HL-60 (cell line): Measurements from ENCODE around the gene RALY.

Experiments
- DNase-seq, 2 experiments: peaks; one replicate each; pipeline ENCODE4 v3.0.0-alpha.2; 2010 to 2020; ENCODE audit warnings: low read depth in 1 of 2, low spot score in 1 of 2
- H3K27ac ChIP-seq: fragments of 250-450 bp; sonication (Bioruptor Pico); replicated peaks from 2 replicates; pipeline ENCODE4 v1.5.1; 2020; ENCODE audit warnings: mild to moderate bottlenecking, moderate library complexity
- H3K27me3 ChIP-seq: fragments of 250-450 bp; sonication (Bioruptor Pico); 2 replicates; pipeline ENCODE4 v1.5.1; 2021; ENCODE audit warnings: mild to moderate bottlenecking, moderate library complexity; ENCODE audit not compliant: insufficient read depth, poor library complexity, severe bottlenecking
- H3K4me3 ChIP-seq: replicated peaks from 2 replicates; pipeline ENCODE4 v1.5.1; 2011; ENCODE audit warnings: mild to moderate bottlenecking, control low read depth, low read length; ENCODE audit not compliant: insufficient read depth
- CTCF ChIP-seq: IDR thresholded peaks from one replicate; pipeline ENCODE4 v1.5.1; 2011; ENCODE audit warnings: low read length, control low read depth, inconsistent platforms; ENCODE audit not compliant: insufficient read depth
- GABPA ChIP-seq: IDR thresholded peaks from 2 replicates; pipeline ENCODE4 v1.6.1; 2012; ENCODE audit warnings: low read depth
- POLR2AphosphoS5 ChIP-seq: IDR thresholded peaks from 2 replicates; pipeline ENCODE4 v1.6.1; 2012; ENCODE audit warnings: low read depth
- REST ChIP-seq: IDR thresholded peaks from 2 replicates; pipeline ENCODE4 v1.6.1; 2012; ENCODE audit warnings: low read depth; ENCODE audit not compliant: insufficient replicate concordance
- SPI1 ChIP-seq: IDR thresholded peaks from 2 replicates; pipeline ENCODE4 v1.6.1; 2012; ENCODE audit warnings: low read depth, mild to moderate bottlenecking, borderline replicate concordance

The RALY gene

DNA sequence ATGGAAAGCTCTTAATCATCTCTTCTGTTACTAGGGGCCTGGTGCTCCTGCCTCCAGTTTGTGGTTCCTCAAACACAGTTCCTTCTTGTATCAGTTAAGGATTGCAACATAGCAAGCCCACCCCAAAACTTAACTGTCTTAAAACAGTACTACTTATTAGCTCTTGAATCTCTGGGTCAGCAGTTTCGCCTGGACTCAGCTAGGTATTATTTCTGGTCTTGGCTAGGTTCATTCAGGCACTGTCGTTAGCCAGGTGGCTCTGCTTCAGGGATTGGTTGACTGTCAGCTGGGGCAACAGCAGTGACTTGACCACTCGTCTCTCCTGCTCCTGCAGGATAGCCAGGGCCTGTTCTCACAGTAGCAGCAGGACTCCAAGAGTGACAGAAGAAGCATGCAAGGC is 30.0 kb upstream of the RALY start:
- peak; percentile 46 to 56 for DNase-seq
- peak overlapping the region; percentile 57 for H3K27ac ChIP-seq
- H3K4me3 ChIP-seq: no peak overlapping the region
- TF ChIP-seq SPI1 (peak; percentile 43; the same call in 1 of the 2 replicates), CTCF (no peak)
- H3K27me3 ChIP-seq: no peaks in the 10 kb centered on the region

DNA sequence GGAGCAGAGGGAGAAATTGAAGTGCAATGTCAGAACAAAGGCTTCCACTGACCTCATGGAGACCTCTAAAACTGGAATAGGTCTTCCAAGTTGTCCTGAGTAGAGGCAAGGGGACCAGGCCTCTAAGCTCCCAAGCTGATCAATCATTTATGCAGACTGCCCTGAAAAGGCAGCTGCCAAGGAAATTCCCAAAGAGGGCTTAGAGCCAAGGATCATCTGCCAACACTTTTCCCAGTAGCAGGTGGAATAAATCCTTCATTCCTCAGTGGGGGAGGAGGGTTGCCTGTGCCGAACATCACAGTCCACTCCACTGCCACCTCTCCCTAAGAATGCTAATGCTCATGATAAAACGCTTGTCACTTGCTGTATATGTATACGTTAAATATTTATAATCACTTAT is 29.3 kb upstream of the RALY start:
- Histone ChIP-seq H3K27me3 (no peaks in the 10 kb centered on the region), H3K4me3 (no peak overlapping the region), H3K27ac (peak overlapping the region; percentile 57)
- DNase-seq: no peak
- TF ChIP-seq SPI1 (no peak), CTCF (no peak), REST (no peak), POLR2AphosphoS5 (no peak), GABPA (no peak)

DNA sequence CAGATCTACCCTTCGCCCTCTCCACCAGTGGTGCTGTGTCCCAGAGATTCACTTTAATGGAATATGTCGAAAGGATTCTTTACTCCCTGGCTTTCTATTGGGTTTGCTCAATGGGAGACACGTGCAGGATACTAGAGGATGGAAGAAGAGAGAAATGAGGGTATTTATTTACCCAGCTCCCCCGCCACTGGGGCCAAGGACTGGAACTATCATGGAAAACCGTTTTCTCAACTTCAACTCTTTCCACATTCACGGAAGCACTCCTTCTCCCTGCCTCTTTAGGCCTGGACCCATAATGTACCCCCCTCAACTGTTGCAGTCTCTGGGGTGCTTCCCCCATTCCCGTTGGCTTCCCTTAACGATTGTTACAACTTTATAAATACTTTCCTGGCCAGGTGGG is 26.6 kb upstream of the RALY start:
- H3K4me3 ChIP-seq: no peak overlapping the region
- DNase-seq: no peak
- no peak for TF ChIP-seq POLR2AphosphoS5
- no peak for TF ChIP-seq CTCF
- no peak for TF ChIP-seq GABPA
- TF ChIP-seq REST: no peak
- no peak for TF ChIP-seq SPI1
- no peak overlapping the region for H3K27ac ChIP-seq
- H3K27me3 ChIP-seq: no peaks in the 10 kb centered on the region

DNA sequence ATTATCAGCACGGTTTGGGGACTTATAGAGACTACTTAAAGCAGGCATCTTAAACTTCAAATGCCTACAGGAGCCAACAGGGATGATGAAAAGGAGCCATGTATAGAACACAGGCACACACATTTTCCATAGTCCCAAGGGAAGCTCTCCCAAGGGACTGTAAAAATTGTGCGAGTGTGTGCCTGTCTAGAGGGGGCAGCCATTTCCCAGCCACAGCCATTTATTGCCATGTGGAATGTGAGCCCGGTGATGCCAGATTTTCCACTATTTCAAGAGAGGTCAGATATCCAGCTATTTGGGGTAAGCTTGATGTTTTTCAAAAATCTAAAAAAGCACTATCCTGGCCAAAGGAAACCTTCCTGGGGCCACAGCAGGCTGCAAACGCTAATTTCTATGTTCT is 24.1 kb upstream of the RALY start:
- no peak for DNase-seq
- Histone ChIP-seq H3K4me3 (no peak overlapping the region), H3K27me3 (no peaks in the 10 kb centered on the region), H3K27ac (no peak overlapping the region)
- TF ChIP-seq SPI1 (no peak), GABPA (no peak), POLR2AphosphoS5 (no peak), CTCF (no peak), REST (no peak)
